Activated CD8-positive, alpha-beta memory T cell treated with anti-CD3 and anti-CD28 coated beads for 48 hours (primary cell): ENCODE measurements around the gene TMEM217.
"Not testable (repeated sequence)": the region's sequence is repeated elsewhere in the genome, so short reads cannot be mapped to it uniquely, and the experiment has no call there.

Experiments used
- DNase-seq, 3 experiments: peaks; one replicate each; pipeline ENCODE4 v3.0.0-alpha.2; 2020; ENCODE audit warnings: low read depth in 2 of 3, low spot score in 2 of 3

TMEM217 gene

DNA sequence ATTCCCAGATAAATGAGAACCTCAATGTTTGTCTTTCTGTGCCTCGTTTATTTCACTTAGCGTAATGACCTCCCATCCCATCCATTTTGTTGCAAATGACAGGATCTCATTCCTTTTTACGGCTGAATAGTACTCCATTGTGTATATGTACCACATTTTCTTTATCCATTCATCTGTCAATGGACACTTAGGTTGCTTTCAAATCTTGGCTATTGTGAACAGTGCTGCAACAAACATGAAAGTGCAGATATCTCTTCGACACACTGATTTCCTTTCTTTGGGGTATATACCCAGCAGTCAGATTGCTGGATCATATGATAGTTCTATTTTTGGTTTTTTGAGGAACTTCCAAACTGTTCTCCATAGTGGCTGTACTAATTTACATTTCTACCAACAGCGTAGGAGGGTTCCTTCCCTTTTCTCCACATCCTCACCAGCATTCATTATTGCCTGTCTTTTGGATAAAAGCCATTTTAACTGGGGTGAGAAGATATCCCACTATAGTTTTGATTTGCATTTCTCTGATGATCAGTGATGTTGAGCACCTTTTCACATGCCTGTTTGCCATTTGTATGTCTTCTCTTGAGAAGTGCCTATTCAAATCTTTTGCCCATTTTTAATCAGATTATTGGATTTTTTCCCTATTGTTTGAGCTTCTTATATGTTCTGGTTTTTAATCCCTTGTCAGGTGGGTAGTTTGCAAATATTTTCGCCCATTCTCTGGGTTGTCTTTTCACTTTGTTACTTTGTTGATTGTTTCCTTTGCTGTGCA lies 71.8 kb downstream of the TMEM217 start:
- not testable (repeated sequence) for DNase-seq

DNA sequence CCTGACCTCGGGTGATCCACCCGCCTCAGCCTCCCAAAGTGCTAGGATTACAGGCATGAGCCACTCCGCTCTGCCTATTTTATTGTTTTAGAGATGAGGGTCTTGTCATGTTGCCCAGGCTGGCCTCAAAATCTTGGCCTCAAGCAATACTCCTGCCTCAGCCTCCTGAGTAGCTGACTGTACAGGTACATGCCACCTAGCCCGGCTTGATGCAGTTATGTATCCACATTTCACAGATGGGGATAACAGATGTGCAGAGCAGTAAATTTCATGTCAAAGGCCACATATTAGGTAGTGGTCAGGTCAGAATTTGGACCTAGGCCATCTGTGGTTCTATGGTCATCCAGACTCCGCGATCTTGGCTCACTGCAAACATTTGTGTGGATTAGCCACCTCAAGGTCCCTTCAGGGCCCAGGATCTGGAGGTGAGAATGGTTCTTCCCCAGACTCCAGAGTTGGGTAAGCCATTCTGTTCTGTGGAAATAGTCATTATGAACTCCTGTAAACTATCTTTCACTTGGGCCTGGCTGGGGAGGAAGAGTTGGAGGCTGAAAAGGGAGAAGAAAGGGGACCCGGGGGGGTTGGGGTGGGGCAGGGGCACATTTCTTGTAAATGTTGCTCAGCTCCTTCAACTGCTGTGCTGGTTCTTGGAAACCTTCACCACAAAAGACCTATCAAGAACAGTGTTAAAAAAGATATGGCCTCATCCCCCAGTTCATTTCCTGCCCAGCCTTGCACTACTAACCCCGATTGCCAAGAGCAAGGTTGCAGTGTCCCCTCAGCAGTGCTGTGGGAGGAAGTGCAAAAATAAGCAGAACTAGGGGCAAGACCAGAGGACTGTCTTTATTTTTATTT lies 75.0 kb downstream of the TMEM217 start:
- peak in 2 of 3 experiments; percentile 35 to 40 for DNase-seq

DNA sequence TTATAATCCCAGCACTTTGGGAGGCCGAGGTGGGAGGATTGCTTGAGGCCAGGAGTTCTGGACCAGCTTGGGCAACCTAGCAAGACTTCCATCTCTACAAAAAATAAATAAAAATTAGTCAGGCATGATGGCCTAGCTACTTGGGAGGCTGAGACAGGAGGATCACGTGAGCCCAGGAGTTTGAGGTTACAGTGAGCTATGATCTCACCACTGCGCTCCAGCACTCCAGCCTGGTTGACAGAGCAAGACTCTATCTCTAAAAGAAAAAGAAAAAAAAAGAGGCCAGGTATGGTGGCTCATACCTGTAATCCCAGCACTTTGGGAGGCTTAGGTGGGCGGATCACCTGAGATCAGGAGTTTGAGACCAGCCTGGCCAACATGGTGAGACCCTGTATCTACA lies 77.3 kb downstream of the TMEM217 start:
- not testable (repeated sequence) for DNase-seq

DNA sequence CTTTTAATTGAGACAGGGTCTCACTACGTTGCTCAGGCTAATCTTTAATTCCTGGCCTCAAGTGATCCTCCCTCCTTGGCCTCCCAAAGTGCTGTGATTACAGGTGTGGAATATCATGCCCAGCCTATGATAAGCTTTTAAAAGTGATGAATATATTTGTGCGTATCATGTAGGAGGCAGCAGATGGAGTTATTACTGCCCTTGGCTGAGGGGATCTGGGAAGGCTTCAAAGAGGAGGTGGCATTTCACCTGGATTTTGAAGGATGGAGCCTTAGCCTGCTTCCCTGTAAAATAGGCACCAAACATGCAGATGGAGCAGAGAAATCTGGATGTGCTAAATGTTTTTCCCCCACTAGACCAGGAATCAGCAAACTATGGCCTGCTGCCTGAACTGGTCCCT lies 77.9 kb downstream of the TMEM217 start:
- DNase-seq = no peak

DNA sequence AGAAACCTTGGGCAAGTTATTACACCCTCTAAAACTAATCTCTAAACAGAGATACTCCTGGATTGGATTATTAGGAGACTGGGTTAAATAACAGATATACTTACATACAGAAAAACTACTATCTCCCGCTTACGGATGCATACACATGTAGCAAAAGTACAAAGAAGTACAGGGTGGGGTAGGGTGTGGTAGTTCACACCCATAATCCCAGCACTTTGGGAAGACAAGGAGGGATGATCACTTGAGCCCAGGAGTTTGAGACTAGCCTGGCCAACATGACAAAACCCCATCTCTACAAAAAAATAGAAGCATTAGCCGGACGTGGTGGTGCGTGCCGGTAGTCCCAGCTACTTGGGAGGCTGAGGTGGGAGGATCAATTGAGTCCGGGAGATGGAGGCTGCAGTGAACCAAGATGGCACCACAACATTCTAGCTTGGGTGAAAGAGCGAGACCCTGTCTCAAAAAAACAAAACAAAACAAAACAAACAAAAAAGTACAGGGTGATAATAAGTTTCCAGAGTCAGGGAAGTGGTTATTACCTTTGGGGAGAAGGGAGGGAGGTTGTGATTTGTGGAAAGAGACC lies 79.9 kb downstream of the TMEM217 start:
- DNase-seq = no peak

DNA sequence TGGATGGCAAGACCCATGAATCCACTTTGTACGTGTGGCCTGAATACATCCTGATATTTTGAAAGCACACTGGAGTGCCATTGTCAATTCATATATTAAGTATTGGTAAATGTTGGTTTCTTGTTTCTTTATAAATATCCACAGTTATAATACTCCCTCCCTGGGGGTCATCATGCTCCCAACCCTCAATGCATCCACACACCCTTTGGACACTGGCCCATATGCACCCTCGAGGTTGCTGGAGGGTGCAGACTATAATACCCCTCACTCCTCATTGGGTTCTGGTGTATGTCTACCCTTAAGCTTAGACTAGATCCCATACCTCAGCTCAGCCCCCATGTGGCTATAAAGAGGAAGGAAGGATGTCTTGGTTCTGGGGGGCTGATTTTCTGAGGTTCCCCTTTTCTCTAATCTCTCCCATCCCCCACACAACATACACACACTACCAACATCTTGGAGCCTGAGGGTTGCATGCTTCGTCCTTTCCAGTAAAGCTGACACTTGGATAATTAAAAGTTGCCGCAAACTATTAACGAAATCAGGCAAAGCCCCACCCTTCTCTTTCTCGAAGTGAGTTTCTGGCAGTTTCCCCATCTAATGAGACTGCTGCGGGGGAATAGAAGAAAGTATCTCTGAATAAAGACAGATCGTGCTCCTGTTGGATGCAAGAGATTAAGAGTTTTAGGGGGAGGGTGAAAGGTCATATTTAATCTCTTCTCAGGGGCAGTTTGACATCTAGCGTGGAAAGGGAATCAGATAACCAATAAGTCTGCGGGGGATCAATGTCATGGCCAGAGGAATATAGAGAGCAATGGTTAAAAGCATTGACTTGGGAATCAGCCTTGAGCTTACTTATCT lies 80.6 kb downstream of the TMEM217 start:
- DNase-seq = no peak

- no peak for DNase-seq
These were observed 81.5 kb downstream of the TMEM217 start for GRCh38 chr6:37176268-37177076.

GRCh38 chr6:37175332-37176267 lies 82.3 kb downstream of the TMEM217 start:
- no peak for DNase-seq

GRCh38 chr6:37174515-37175331 lies 83.2 kb downstream of the TMEM217 start:
- no peak for DNase-seq

GRCh38 chr6:37174196-37174514 lies 83.8 kb downstream of the TMEM217 start:
- DNase-seq = no peak

DNA sequence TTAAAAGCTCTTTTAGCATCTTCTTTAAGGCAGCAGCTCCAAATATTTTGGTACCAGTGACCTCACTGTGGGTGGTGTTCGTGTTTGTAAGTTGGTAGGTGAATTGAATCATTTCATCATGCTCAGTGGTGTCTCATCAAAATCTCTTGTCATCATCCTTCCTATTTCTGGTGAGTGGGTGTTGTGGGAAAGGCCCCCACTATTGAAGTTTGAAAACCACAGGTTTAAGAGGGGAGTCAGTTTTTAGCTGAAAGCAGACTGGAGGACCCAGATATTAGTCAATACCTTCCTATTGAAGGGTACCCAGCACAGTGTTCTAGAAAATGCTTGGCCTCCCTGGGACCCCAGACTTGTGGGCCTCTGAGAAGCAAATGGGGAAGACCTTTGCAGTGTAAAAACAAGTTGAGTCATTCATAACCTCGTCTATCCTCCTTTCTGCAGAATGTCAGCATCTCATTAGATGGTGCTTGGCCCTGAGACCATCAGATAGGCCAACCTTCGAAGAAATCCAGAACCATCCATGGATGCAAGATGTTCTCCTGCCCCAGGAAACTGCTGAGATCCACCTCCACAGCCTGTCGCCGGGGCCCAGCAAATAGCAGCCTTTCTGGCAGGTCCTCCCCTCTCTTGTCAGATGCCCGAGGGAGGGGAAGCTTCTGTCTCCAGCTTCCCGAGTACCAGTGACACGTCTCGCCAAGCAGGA lies 84.3 kb downstream of the TMEM217 start:
- DNase-seq = peak in 2 of 3 experiments; percentile 28 to 34

- DNase-seq = no peak
These were observed 84.9 kb downstream of the TMEM217 start for GRCh38 chr6:37172912-37173492.

DNA sequence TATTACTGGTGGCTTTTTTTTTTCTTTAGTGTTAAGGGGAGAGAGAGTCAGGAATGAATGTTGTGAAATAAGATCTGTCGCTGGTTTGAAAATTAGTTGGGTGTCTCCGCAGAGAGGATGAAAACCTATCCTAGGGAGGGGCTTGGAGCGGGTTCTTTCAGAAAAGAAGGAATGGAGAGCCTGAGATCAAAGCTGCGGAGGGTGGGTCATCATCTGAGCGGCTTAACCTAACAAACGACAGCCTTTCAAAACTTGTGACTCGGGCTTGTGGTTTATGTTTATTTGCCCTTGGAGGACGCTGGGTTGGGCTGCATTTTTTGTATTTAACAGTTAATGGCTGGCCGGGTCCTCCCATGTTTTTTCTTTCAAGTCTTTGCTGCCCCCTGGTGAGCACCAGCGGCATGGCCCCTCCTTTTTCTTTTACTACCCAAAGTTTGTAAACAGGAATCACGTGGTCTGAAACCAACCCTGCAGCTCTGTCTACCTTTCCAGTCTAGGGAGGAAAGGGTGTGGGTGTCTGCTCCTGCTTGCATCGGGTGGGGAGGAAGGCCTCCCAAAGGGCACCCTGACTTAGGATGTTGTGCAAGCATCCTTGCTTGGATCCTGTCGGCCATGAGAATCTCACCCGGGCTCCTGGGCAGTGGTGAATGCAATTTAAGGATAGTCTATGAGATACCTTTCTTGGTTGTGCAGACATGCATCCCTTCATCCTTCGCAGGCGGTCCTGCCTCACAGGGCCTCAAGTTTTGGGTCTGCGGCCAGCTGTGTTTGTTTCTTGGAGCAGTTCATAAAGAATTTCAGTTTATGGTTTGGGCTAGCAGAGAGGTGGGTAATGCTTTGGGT lies 85.8 kb downstream of the TMEM217 start:
- peak; percentile 68 to 86 (median 85) for DNase-seq

- DNase-seq = peak in 1 of 3 experiments; percentile 44
These were observed 86.6 kb downstream of the TMEM217 start for GRCh38 chr6:37171201-37171969.
